OCI-LY7 (cell line): ENCODE measurements around the gene FNDC5.

Source experiments
- EZH2phosphoT487 ChIP-seq: fragments of 200-600 bp; sonication (generic); IDR thresholded peaks from 2 replicates; pipeline ENCODE4 v1.6.1; 2018; ENCODE audit warnings: low read depth, borderline replicate concordance, mild to moderate bottlenecking, mixed run types, antibody characterized with exemption, low read length, moderate library complexity, mixed read lengths
- TF ChIP-seq, protein P1 (sequence below): fragments of 200-600 bp; sonication (generic); conservative IDR thresholded peaks from 2 replicates; pipeline ENCODE4 v1.5.1; 2014; ENCODE audit warnings: mild to moderate bottlenecking, antibody characterized with exemption, low read length, moderate library complexity, mixed read lengths

DNA sequence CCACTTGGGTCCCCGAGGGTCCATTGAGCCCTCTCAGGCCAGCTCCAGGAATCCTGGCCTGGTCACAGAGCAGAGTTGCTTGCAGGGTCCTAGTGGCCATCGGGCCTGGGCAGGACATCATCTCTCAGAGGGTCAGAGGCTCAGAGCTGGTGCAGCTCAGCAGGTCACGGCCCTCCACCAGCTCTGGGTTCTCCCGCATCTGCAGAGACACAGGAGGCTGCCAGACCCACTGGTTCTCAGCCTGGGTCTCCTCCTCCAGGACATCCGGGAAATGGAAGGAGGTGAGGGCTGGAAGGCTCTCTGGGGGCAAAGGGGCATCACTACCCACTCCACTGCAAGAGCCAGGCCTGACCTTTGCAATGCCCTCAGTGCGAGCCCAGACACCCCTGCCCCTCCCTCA, 24.0 kb upstream of the FNDC5 start:
- TF ChIP-seq, protein P1, sequence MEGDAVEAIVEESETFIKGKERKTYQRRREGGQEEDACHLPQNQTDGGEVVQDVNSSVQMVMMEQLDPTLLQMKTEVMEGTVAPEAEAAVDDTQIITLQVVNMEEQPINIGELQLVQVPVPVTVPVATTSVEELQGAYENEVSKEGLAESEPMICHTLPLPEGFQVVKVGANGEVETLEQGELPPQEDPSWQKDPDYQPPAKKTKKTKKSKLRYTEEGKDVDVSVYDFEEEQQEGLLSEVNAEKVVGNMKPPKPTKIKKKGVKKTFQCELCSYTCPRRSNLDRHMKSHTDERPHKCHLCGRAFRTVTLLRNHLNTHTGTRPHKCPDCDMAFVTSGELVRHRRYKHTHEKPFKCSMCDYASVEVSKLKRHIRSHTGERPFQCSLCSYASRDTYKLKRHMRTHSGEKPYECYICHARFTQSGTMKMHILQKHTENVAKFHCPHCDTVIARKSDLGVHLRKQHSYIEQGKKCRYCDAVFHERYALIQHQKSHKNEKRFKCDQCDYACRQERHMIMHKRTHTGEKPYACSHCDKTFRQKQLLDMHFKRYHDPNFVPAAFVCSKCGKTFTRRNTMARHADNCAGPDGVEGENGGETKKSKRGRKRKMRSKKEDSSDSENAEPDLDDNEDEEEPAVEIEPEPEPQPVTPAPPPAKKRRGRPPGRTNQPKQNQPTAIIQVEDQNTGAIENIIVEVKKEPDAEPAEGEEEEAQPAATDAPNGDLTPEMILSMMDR: no peak
- no peak for TF ChIP-seq EZH2phosphoT487
